Loucy (cell line): ENCODE results near the gene SPOCK3.

ENCODE experiments used
- EZH2phosphoT487 ChIP-seq: fragments of 200-600 bp; IDR thresholded peaks from 2 replicates; pipeline ENCODE4 v1.6.1; 2018; ENCODE audit warnings: antibody characterized with exemption, mild to moderate bottlenecking, moderate library complexity, borderline replicate concordance
- TF ChIP-seq, protein P1 (sequence below): fragments of 200-600 bp; sonication (generic); conservative IDR thresholded peaks from 2 replicates; pipeline ENCODE4 v1.5.1; 2014; ENCODE audit warnings: mild to moderate bottlenecking, antibody characterized with exemption, low read length

DNA sequence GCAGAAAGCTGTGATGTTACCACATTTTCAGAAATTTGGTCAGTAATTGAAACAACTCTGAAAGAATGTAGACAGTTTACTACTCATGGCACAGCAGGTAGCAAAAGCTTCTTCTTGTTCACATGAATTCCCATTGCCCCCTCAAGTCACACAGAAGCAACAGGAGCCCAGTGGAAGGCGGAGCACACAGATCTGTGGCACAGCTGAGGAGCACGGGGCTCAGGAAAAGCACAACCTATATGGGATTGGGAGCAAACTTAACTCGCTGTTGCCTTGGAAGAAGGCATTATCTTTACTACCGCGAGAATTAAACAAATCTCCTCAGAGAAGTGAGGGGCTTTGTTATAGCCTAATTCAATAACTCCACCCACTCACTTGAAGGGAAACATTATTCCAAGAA is 358.5 kb downstream of the SPOCK3 start:
- TF ChIP-seq, protein P1, sequence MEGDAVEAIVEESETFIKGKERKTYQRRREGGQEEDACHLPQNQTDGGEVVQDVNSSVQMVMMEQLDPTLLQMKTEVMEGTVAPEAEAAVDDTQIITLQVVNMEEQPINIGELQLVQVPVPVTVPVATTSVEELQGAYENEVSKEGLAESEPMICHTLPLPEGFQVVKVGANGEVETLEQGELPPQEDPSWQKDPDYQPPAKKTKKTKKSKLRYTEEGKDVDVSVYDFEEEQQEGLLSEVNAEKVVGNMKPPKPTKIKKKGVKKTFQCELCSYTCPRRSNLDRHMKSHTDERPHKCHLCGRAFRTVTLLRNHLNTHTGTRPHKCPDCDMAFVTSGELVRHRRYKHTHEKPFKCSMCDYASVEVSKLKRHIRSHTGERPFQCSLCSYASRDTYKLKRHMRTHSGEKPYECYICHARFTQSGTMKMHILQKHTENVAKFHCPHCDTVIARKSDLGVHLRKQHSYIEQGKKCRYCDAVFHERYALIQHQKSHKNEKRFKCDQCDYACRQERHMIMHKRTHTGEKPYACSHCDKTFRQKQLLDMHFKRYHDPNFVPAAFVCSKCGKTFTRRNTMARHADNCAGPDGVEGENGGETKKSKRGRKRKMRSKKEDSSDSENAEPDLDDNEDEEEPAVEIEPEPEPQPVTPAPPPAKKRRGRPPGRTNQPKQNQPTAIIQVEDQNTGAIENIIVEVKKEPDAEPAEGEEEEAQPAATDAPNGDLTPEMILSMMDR: no peak
- TF ChIP-seq EZH2phosphoT487: no peak
